GM23338 (cell line): ENCODE data around the gene TENM3. TPM values are rescaled to one million over a fixed set of nuclear protein-coding genes. Genes with fewer than 3 reads are reported as not detected.

ENCODE experiments used
- ATAC-seq: fragments of 200-7000 bp; cut with Tn5 transposase; 3 replicates; pipeline ENCODE4 v1.9.1; 2020
- DNase-seq: peaks from one replicate; pipeline ENCODE4 v3.0.0-alpha.2; 2015; ENCODE audit warnings: low spot score
- H2AFZ ChIP-seq: fragments of 200-600 bp; sonication (generic); 2 replicates; pipeline ENCODE4 v1.8.0; 2016; ENCODE audit warnings: antibody characterized with exemption, mild to moderate bottlenecking, moderate library complexity
- H3F3A ChIP-seq: fragments of 200-600 bp; sonication (generic); replicated peaks from 2 replicates; pipeline ENCODE4 v1.8.0; 2017; ENCODE audit warnings: antibody characterized with exemption, mixed run types, low read depth
- H3K27ac ChIP-seq: fragments of 200-600 bp; sonication (generic); 2 replicates; pipeline ENCODE4 v1.6.1; 2016; ENCODE audit warnings: low read depth
- H3K27me3 ChIP-seq: fragments of 200-600 bp; sonication (generic); 2 replicates; pipeline ENCODE4 v1.8.0; 2016; ENCODE audit warnings: mild to moderate bottlenecking, mixed run types, moderate library complexity; ENCODE audit not compliant: insufficient read depth
- H3K36me3 ChIP-seq: fragments of 200-600 bp; sonication (generic); 2 replicates; pipeline ENCODE4 v1.8.0; 2016; ENCODE audit warnings: mild to moderate bottlenecking; ENCODE audit not compliant: insufficient read depth
- H3K4me1 ChIP-seq: fragments of 200-600 bp; sonication (generic); 2 replicates; pipeline ENCODE4 v1.8.0; 2016; ENCODE audit warnings: mild to moderate bottlenecking, moderate library complexity; ENCODE audit not compliant: insufficient read depth
- H3K4me2 ChIP-seq: fragments of 200-600 bp; sonication (generic); 2 replicates; pipeline ENCODE4 v1.7.1; 2017; ENCODE audit warnings: mixed run types
- H3K4me3 ChIP-seq: fragments of 200-600 bp; sonication (generic); 2 replicates; pipeline ENCODE4 v1.6.1; 2016; ENCODE audit warnings: mixed run types
- H3K79me2 ChIP-seq: fragments of 200-600 bp; sonication (generic); replicated peaks from 2 replicates; pipeline ENCODE4 v1.8.0; 2017; ENCODE audit warnings: mild to moderate bottlenecking; ENCODE audit not compliant: insufficient read depth
- H3K9me2 ChIP-seq: fragments of 200-600 bp; sonication (generic); 2 replicates; pipeline ENCODE4 v1.8.0; 2017; ENCODE audit not compliant: insufficient read depth
- H4K20me1 ChIP-seq: fragments of 200-600 bp; sonication (generic); replicated peaks from 2 replicates; pipeline ENCODE4 v1.8.0; 2017; ENCODE audit warnings: mild to moderate bottlenecking; ENCODE audit not compliant: insufficient read depth
- H3K27ac Mint-ChIP-seq: 2 replicates; pipeline ENCODE4 v1.8.0; 2020; ENCODE audit warnings: inconsistent platforms, mild to moderate bottlenecking, moderate library complexity, mixed read lengths
- H3K27me3 Mint-ChIP-seq: 3 replicates; pipeline ENCODE4 v1.8.0; 2022; ENCODE audit warnings: low read depth, mild to moderate bottlenecking, moderate library complexity, mixed read lengths, inconsistent platforms; ENCODE audit not compliant: insufficient read depth, poor library complexity
- H3K36me3 Mint-ChIP-seq: 3 replicates; pipeline ENCODE4 v1.8.0; 2021; ENCODE audit warnings: low read depth, mild to moderate bottlenecking, inconsistent platforms, moderate library complexity, mixed read lengths
- H3K4me1 Mint-ChIP-seq: 3 replicates; pipeline ENCODE4 v1.8.0; 2020; ENCODE audit warnings: mild to moderate bottlenecking, inconsistent platforms, mixed read lengths
- H3K4me3 Mint-ChIP-seq: 3 replicates; pipeline ENCODE4 v1.8.0; 2021; ENCODE audit warnings: moderate library complexity, mild to moderate bottlenecking, inconsistent platforms, mixed read lengths
- H3K9me3 Mint-ChIP-seq: 3 replicates; pipeline ENCODE4 v1.8.0; 2020; ENCODE audit warnings: moderate library complexity, mild to moderate bottlenecking, inconsistent platforms, mixed read lengths
- ETS1 ChIP-seq: IDR thresholded peaks from 2 replicates; pipeline ENCODE4 v1.6.1; 2016; ENCODE audit warnings: antibody characterized with exemption
- EZH2 ChIP-seq: fragments of 200-600 bp; sonication (generic); IDR thresholded peaks from one replicate; pipeline ENCODE4 v1.8.0; 2017; ENCODE audit warnings: antibody characterized with exemption, mild to moderate bottlenecking, low read depth; ENCODE audit not compliant: unreplicated experiment
- NANOG ChIP-seq: IDR thresholded peaks from 2 replicates; pipeline ENCODE4 v1.6.1; 2016; ENCODE audit warnings: antibody characterized with exemption, borderline replicate concordance
- STAT1 ChIP-seq: IDR thresholded peaks from one replicate; pipeline ENCODE4 v1.6.1; 2016; ENCODE audit warnings: antibody characterized with exemption; ENCODE audit not compliant: unreplicated experiment
- ZNF462 ChIP-seq: fragments of 250-450 bp; sonication (Bioruptor Pico); IDR thresholded peaks from 2 replicates; pipeline ENCODE4 v1.5.0; 2020; ENCODE audit warnings: mild to moderate bottlenecking, moderate library complexity
- polyA plus RNA-seq: library from polyadenylated mRNA; unstranded; fragments of >200 nt; fragmentation: Nextera tagmentation; extraction: Ambion mirVana; gene quantifications from 2 replicates; pipeline ENCODE4 v1.2.1, GENCODE V29; 2016
- total RNA-seq: library from RNA; depleted of rRNA; stranded (reverse); fragments of >200 nt; shearing (Covaris generic); gene quantifications from 2 replicates; pipeline ENCODE4 v1.2.3, GENCODE V29; 2014

Gene TENM3
- total and polyA plus RNA-seq, 2 experiments from 2014 or later, result 22.2 to 128 TPM

- TF ChIP-seq ZNF462 (CRISPR knock-in tag) (no peak), NANOG (no peak), STAT1 (no peak)
Measured at GRCh38 chr4:182429896-182430295, 186.7 kb downstream of the TENM3 start (continued).

DNA sequence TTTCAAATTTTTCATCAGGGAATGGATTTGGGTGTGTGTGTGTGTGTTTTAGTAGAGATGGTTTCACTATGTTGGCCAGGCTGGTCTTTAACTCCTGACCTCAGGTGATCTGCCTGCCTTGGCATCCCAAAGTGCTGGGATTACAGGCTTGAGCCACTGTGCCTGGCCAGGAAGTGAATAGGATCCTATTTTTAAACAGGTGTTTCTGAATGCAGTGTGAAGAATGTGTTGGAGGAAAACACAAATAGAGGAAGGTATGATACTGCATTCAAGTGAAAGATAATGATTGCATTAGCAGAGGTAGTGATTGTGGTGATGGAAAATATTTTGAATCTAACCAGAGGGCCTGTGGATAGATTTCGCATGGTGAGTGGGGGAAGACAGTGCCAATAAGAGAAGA lies 189.6 kb downstream of the TENM3 start:
- H3K36me3 Mint-ChIP-seq, result no peaks in the 10 kb centered on the region

More for the DNA sequence above, 189.6 kb downstream of the TENM3 start:
- no peaks in the 10 kb centered on the region for H3K79me2 ChIP-seq
- H3K27ac Mint-ChIP-seq, result no peak overlapping the region
- no peaks in the 10 kb centered on the region for H3K9me3 Mint-ChIP-seq
- H3K27ac ChIP-seq, result no peak overlapping the region
- H3K9me2 ChIP-seq, result no peaks in the 10 kb centered on the region
- H3K4me3 Mint-ChIP-seq, result no peak overlapping the region
- H3K4me2 ChIP-seq, result no peak overlapping the region
- ATAC-seq, result no peak
- H2AFZ ChIP-seq, result no peak overlapping the region
- TF ChIP-seq EZH2, result no peak
- TF ChIP-seq ZNF462 (CRISPR knock-in tag), result no peak
- no peak for TF ChIP-seq ETS1
- H3K4me1 Mint-ChIP-seq, result peaks cover 6% of the 10 kb centered on the region; the same call in 2 of the 3 replicates
- no peaks in the 10 kb centered on the region for H3K4me1 ChIP-seq
- no peak overlapping the region for H3K4me3 ChIP-seq
- no peak for DNase-seq
- peaks cover 4% of the 10 kb centered on the region for H3K27me3 Mint-ChIP-seq
- no peaks in the 10 kb centered on the region for H3K36me3 ChIP-seq
- H4K20me1 ChIP-seq, result no peaks in the 10 kb centered on the region
- no peaks in the 10 kb centered on the region for H3F3A ChIP-seq
- H3K27me3 ChIP-seq, result no peaks in the 10 kb centered on the region
